ENCODE results near the gene SLC12A8. TPM values are rescaled to one million over a fixed set of nuclear protein-coding genes. Genes with fewer than 3 reads are reported as not detected.

The SLC12A8 gene
- total and polyA plus RNA-seq, 2 donors (not counting 1 experiment from before 2014, with no cell fraction given), result 15.1 to 19.5 TPM

DNA sequence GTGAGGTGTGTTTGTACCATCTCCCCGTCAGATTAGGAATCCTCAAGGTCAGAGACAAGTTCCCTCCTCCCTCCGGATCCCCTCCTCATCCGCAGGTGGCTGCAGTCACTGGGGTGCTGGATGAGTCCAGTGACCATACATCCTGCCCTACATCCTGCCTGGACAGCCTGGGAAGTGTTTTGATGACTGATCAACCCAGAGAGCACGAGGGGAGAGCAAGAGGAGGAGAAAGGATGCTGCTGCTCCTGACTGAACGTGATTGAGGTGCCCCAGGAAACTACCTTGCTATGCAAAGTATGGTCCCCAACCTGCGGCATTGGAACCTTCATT, 65.1 kb downstream of the SLC12A8 start:
- Histone ChIP-seq H3K9me3 (ENCODE audit: control insufficient read depth, insufficient read depth, low read depth, low read length) (no peaks in the 10 kb centered on the region), H3K4me2 (ENCODE audit: extremely low read depth, insufficient read depth, low read length) (no peak overlapping the region), H3K4me1 (ENCODE audit: control insufficient read depth, extremely low read depth, insufficient read depth, low read length) (peaks cover 13% of the 10 kb centered on the region), H3K27ac (ENCODE audit: insufficient read depth, low read length) (no peak overlapping the region), H3K4me3 (replicated peaks in 1 of 4; ENCODE audit: control extremely low read depth in 1 of 4, insufficient read depth in 1 of 4, low read depth in 3 of 4, low read length in 4 of 4) (no peak overlapping the region), H3K36me3 (ENCODE audit: control insufficient read depth, insufficient read depth, low read length) (no peaks in the 10 kb centered on the region), H4K20me1 (ENCODE audit: control insufficient read depth, extremely low read depth, insufficient read depth, low read length) (no peaks in the 10 kb centered on the region), H3K79me2 (ENCODE audit: control insufficient read depth, insufficient read depth, low read length) (no peaks in the 10 kb centered on the region), H3K9ac (ENCODE audit: insufficient read depth, low read length) (no peak overlapping the region), H3K27me3 (ENCODE audit: control insufficient read depth, insufficient read depth, low read length) (no peaks in the 10 kb centered on the region), H2AFZ (ENCODE audit: low read length) (no peak overlapping the region)
- peak in 1 of 2 donors; percentile 41 for DNase-seq (ENCODE audit: low read depth in 2 of 2)
- no peak for TF ChIP-seq EZH2 (IDR thresholded peaks at IDR 0.05; ENCODE audit: low read length, missing control alignments)
- TF ChIP-seq, protein P1, sequence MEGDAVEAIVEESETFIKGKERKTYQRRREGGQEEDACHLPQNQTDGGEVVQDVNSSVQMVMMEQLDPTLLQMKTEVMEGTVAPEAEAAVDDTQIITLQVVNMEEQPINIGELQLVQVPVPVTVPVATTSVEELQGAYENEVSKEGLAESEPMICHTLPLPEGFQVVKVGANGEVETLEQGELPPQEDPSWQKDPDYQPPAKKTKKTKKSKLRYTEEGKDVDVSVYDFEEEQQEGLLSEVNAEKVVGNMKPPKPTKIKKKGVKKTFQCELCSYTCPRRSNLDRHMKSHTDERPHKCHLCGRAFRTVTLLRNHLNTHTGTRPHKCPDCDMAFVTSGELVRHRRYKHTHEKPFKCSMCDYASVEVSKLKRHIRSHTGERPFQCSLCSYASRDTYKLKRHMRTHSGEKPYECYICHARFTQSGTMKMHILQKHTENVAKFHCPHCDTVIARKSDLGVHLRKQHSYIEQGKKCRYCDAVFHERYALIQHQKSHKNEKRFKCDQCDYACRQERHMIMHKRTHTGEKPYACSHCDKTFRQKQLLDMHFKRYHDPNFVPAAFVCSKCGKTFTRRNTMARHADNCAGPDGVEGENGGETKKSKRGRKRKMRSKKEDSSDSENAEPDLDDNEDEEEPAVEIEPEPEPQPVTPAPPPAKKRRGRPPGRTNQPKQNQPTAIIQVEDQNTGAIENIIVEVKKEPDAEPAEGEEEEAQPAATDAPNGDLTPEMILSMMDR (conservative IDR thresholded peaks at IDR 0.05 in 1 of 2, IDR thresholded peaks at IDR 0.05 in 1 of 2; ENCODE audit: low read depth in 1 of 2, low read length in 2 of 2), result no peak

DNA sequence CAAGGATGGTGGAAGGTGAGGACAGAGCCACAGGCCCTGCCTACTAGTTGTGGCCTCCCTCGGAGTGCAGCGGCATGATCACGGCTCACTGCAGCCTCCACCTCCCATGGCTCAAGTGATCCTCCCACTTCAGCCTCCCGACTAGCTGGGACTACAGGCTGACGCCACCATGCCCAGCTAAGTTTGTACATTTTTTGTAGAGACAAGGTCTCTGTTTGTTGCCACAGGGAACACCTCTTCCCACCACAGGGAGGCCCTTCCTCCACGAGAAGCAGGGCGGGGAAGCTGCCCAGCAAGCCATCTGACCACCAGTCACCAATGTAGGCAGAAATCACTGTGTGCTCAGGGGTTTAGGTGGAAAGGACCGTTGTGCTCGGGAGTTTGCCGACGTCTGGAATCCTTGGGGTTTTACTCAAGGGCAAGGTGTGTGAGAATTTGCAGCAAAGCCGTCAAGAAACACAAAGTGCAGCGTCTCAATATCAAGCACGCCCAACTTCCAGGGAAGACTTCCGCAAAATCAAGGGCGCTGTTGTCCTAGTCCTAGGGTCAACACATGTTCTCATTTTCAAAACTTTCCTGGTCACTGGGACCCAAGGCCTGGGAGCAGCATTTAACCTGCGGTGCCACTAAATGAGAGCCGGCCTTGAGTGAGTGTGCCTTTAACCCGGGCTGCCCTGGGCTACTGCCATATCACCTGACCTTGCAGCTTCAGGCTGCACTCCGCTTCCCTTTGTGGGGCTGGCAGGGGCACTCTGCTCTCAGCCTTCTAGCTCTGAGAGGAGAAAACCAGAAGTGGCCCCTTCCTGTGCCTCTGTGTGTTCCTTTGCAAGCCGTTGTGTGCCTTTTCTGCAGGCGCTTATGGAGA, 65.7 kb downstream of the SLC12A8 start:
- no peaks in the 10 kb centered on the region for H3K9me3 ChIP-seq (ENCODE audit: control insufficient read depth, insufficient read depth, low read depth, low read length)
- H3K36me3 ChIP-seq (ENCODE audit: control insufficient read depth, insufficient read depth, low read length), result no peaks in the 10 kb centered on the region
- no peak overlapping the region for H3K4me2 ChIP-seq (ENCODE audit: extremely low read depth, insufficient read depth, low read length)

GRCh38 chr3:125145751-125146475, 66.6 kb downstream of the SLC12A8 start:
- Histone ChIP-seq H3K4me1 (ENCODE audit: control insufficient read depth, extremely low read depth, insufficient read depth, low read length) (peaks cover 22% of the 10 kb centered on the region), H4K20me1 (ENCODE audit: control insufficient read depth, extremely low read depth, insufficient read depth, low read length) (no peaks in the 10 kb centered on the region), H3K27ac (ENCODE audit: insufficient read depth, low read length) (no peak overlapping the region), H3K4me2 (ENCODE audit: extremely low read depth, insufficient read depth, low read length) (no peak overlapping the region), H2AFZ (ENCODE audit: low read length) (no peak overlapping the region), H3K4me3 (replicated peaks in 1 of 4; ENCODE audit: control extremely low read depth in 1 of 4, insufficient read depth in 1 of 4, low read depth in 3 of 4, low read length in 4 of 4) (no peak overlapping the region), H3K9ac (ENCODE audit: insufficient read depth, low read length) (no peak overlapping the region), H3K9me3 (ENCODE audit: control insufficient read depth, insufficient read depth, low read depth, low read length) (no peaks in the 10 kb centered on the region), H3K36me3 (ENCODE audit: control insufficient read depth, insufficient read depth, low read length) (no peaks in the 10 kb centered on the region), H3K27me3 (ENCODE audit: control insufficient read depth, insufficient read depth, low read length) (no peaks in the 10 kb centered on the region), H3K79me2 (ENCODE audit: control insufficient read depth, insufficient read depth, low read length) (no peaks in the 10 kb centered on the region)
- TF ChIP-seq, protein P1 (conservative IDR thresholded peaks at IDR 0.05 in 1 of 2, IDR thresholded peaks at IDR 0.05 in 1 of 2; ENCODE audit: low read depth in 1 of 2, low read length in 2 of 2), result no peak
- TF ChIP-seq EZH2 (IDR thresholded peaks at IDR 0.05; ENCODE audit: low read length, missing control alignments), result no peak
- no peak for DNase-seq (ENCODE audit: low read depth in 2 of 2)

More for the DNA sequence above, 65.7 kb downstream of the SLC12A8 start:
- Histone ChIP-seq H3K27ac (ENCODE audit: insufficient read depth, low read length) (no peak overlapping the region), H2AFZ (ENCODE audit: low read length) (no peak overlapping the region), H3K79me2 (ENCODE audit: control insufficient read depth, insufficient read depth, low read length) (no peaks in the 10 kb centered on the region), H4K20me1 (ENCODE audit: control insufficient read depth, extremely low read depth, insufficient read depth, low read length) (no peaks in the 10 kb centered on the region), H3K9ac (ENCODE audit: insufficient read depth, low read length) (no peak overlapping the region), H3K27me3 (ENCODE audit: control insufficient read depth, insufficient read depth, low read length) (no peaks in the 10 kb centered on the region), H3K4me3 (replicated peaks in 1 of 4; ENCODE audit: control extremely low read depth in 1 of 4, insufficient read depth in 1 of 4, low read depth in 3 of 4, low read length in 4 of 4) (no peak overlapping the region), H3K4me1 (ENCODE audit: control insufficient read depth, extremely low read depth, insufficient read depth, low read length) (peaks cover 15% of the 10 kb centered on the region)
- TF ChIP-seq EZH2 (IDR thresholded peaks at IDR 0.05; ENCODE audit: low read length, missing control alignments), result no peak
- TF ChIP-seq, protein P1 (conservative IDR thresholded peaks at IDR 0.05 in 1 of 2, IDR thresholded peaks at IDR 0.05 in 1 of 2; ENCODE audit: low read depth in 1 of 2, low read length in 2 of 2), result no peak
- DNase-seq (ENCODE audit: low read depth in 2 of 2), result no peak
